Neural cell (in vitro differentiated cells): ENCODE measurements around the gene GNLY.

ENCODE experiments used
- CTCF ChIP-seq: fragments of 450-650 bp; IDR thresholded peaks from 2 replicates; pipeline ENCODE4 v1.5.1; 2014; ENCODE audit warnings: antibody characterized with exemption, mild to moderate bottlenecking, moderate library complexity; ENCODE audit not compliant: poor library complexity, severe bottlenecking
- EP300 ChIP-seq: fragments of 450-650 bp; conservative IDR thresholded peaks from 2 replicates; pipeline ENCODE4 v1.6.1; 2014; ENCODE audit warnings: antibody characterized with exemption, mild to moderate bottlenecking, moderate library complexity; ENCODE audit not compliant: poor library complexity, severe bottlenecking
- EZH2 ChIP-seq: fragments of 200-600, 300-800 bp; shearing (Covaris generic), sonication (generic); IDR thresholded peaks from 2 replicates; pipeline ENCODE4 v1.6.1; 2014; ENCODE audit warnings: antibody characterized with exemption, low read length, borderline replicate concordance, mild to moderate bottlenecking; ENCODE audit not compliant: insufficient read depth, poor library complexity, severe bottlenecking
- MXI1 ChIP-seq: fragments of 450-650 bp; conservative IDR thresholded peaks from 2 replicates; pipeline ENCODE4 v1.6.1; 2014; ENCODE audit warnings: antibody characterized with exemption, mild to moderate bottlenecking; ENCODE audit not compliant: poor library complexity, severe bottlenecking
- POLR2AphosphoS5 ChIP-seq: IDR thresholded peaks from 2 replicates; pipeline ENCODE4 v1.6.1; 2012
- RAD21 ChIP-seq: fragments of 450-650 bp; conservative IDR thresholded peaks from 2 replicates; pipeline ENCODE4 v1.6.1; 2014; ENCODE audit warnings: antibody characterized with exemption, mild to moderate bottlenecking, moderate library complexity
- SMC3 ChIP-seq: fragments of 450-650 bp; conservative IDR thresholded peaks from 2 replicates; pipeline ENCODE4 v1.6.1; 2014; ENCODE audit warnings: antibody characterized with exemption, mild to moderate bottlenecking, moderate library complexity; ENCODE audit not compliant: poor library complexity
- TF ChIP-seq, protein P1 (sequence below): IDR thresholded peaks from 2 replicates; pipeline ENCODE4 v1.6.1; 2012; ENCODE audit warnings: borderline replicate concordance

- TF ChIP-seq POLR2AphosphoS5 (no peak), CTCF (no peak), EZH2 (no peak), MXI1 (no peak), EP300 (no peak), RAD21 (no peak), SMC3 (no peak)
- TF ChIP-seq, protein P1, sequence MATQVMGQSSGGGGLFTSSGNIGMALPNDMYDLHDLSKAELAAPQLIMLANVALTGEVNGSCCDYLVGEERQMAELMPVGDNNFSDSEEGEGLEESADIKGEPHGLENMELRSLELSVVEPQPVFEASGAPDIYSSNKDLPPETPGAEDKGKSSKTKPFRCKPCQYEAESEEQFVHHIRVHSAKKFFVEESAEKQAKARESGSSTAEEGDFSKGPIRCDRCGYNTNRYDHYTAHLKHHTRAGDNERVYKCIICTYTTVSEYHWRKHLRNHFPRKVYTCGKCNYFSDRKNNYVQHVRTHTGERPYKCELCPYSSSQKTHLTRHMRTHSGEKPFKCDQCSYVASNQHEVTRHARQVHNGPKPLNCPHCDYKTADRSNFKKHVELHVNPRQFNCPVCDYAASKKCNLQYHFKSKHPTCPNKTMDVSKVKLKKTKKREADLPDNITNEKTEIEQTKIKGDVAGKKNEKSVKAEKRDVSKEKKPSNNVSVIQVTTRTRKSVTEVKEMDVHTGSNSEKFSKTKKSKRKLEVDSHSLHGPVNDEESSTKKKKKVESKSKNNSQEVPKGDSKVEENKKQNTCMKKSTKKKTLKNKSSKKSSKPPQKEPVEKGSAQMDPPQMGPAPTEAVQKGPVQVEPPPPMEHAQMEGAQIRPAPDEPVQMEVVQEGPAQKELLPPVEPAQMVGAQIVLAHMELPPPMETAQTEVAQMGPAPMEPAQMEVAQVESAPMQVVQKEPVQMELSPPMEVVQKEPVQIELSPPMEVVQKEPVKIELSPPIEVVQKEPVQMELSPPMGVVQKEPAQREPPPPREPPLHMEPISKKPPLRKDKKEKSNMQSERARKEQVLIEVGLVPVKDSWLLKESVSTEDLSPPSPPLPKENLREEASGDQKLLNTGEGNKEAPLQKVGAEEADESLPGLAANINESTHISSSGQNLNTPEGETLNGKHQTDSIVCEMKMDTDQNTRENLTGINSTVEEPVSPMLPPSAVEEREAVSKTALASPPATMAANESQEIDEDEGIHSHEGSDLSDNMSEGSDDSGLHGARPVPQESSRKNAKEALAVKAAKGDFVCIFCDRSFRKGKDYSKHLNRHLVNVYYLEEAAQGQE, result no peak
These were observed 40.2 kb upstream of the GNLY start for GRCh38 chr2:85653996-85654395.
